Spinal cord (tissue), 10 donors: Measurements from ENCODE around the gene TMEM132A. TPM values are rescaled to one million over a fixed set of nuclear protein-coding genes. Genes with fewer than 3 reads are reported as not detected.

Experiments used
- DNase-seq, 6 donors: peaks; one replicate each; pipeline versions ENCODE4 v3.0.0 to v3.0.0-alpha.2; 2013 to 2015; ENCODE audit warnings: low spot score in 6 of 6, low read depth in 4 of 6
- H3K27ac ChIP-seq: one replicate; pipeline ENCODE4 v1.5.1; 2013; ENCODE audit warnings: low read depth, low read length, control low read depth
- H3K27me3 ChIP-seq: one replicate; pipeline ENCODE4 v1.6.1; 2013; ENCODE audit warnings: low read length; ENCODE audit not compliant: control insufficient read depth, insufficient read depth
- H3K36me3 ChIP-seq: one replicate; pipeline ENCODE4 v1.6.1; 2013; ENCODE audit warnings: low read length; ENCODE audit not compliant: control insufficient read depth, insufficient read depth
- H3K4me1 ChIP-seq: one replicate; pipeline ENCODE4 v1.6.1; 2013; ENCODE audit warnings: low read length; ENCODE audit not compliant: control insufficient read depth, insufficient read depth
- H3K4me3 ChIP-seq: one replicate; pipeline ENCODE4 v1.5.1; 2013; ENCODE audit warnings: low read depth, low read length, control low read depth
- H3K9me3 ChIP-seq: one replicate; pipeline ENCODE4 v1.6.1; 2013; ENCODE audit warnings: low read length; ENCODE audit not compliant: control insufficient read depth, insufficient read depth
- WGBS: methylation state at CpG from one replicate; pipeline ENCODE4 v1.1.5; 2013; ENCODE audit warnings: missing lambda C conversion rate; ENCODE audit not compliant: insufficient coverage; 5-methylcytosine and 5-hydroxymethylcytosine counted together
- polyA plus RNA-seq, 2 donors: library from polyadenylated mRNA; unstranded; fragments of 120-200 nt; gene quantifications; one replicate each; pipeline ENCODE4 v1.2.1, GENCODE V29; 2013; ENCODE audit not compliant: insufficient read length in 2 of 2
- total RNA-seq, 2 donors: library from RNA; depleted of rRNA in 1 of 2; stranded (reverse); fragments of 120-200 nt in 1 of 2; fragments of >200 nt in 1 of 2; gene quantifications; one replicate each; pipeline versions ENCODE4 v1.2.3 to v1.2.4, GENCODE V29; 2013 to 2014
- donor health status: healthy.

The TMEM132A gene
- total and polyA plus RNA-seq, 4 donors, result 59.0 to 222 (median 156) TPM

DNA sequence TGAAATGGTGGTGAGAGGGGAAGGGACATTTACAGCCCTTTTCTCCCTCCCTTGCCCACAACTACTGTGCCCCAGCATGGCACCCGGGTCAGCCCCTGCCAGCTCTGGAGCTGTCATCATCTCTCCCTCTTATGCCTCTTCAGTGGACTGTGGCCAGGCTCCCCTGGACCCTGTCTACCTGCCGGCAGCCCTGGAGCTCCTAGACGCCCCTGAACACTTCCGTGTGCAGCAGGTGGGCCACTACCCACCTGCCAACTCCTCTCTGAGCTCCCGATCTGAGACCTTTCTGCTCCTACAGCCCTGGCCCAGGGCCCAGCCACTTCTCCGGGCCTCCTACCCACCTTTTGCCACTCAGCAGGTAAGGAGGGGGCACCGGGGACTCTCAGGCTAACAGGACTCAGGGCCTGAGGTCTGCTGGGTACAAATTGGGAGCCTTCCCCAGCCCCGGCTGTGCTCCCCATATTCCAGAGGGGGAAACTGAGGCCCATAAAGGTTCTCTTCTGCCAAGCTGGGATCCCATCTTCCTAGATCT, 2.9 kb downstream of the TMEM132A start:
- 84% methylated on average over 7 of the region's 8 CpGs for WGBS
- H3K9me3 ChIP-seq, result no peaks in the 10 kb centered on the region

DNA sequence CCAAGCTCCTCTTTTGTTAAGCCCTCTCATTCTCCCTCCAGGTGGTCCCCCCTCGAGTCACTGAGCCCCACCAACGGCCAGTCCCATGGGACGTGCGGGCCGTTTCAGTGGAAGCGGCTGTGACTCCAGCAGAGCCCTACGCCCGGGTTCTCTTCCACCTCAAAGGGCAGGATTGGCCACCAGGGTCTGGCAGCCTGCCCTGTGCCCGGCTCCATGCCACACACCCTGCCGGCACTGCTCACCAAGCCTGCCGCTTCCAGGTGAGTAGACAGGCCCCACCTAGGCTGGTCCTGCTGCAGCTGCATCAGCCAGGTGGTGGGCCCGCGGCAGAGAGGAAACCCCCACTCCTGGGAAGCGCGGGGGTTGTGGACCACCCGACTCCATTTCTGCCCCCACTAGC, 3.3 kb downstream of the TMEM132A start:
- H3K27ac ChIP-seq, result no peak overlapping the region
- H3K27me3 ChIP-seq, result peaks cover 2% of the 10 kb centered on the region
- peaks cover 54% of the 10 kb centered on the region for H3K4me1 ChIP-seq
- H3K9me3 ChIP-seq, result no peaks in the 10 kb centered on the region
- no peak overlapping the region for H3K4me3 ChIP-seq
- peaks cover 65% of the 10 kb centered on the region for H3K36me3 ChIP-seq
- no peak for DNase-seq
- 76% methylated on average over 11 of the region's 16 CpGs for WGBS

More for the DNA sequence above, 2.9 kb downstream of the TMEM132A start:
- Histone ChIP-seq H3K27ac (no peak overlapping the region), H3K4me1 (peaks cover 54% of the 10 kb centered on the region), H3K36me3 (peaks cover 67% of the 10 kb centered on the region), H3K4me3 (no peak overlapping the region), H3K27me3 (peaks cover 2% of the 10 kb centered on the region)
- no peak for DNase-seq

DNA sequence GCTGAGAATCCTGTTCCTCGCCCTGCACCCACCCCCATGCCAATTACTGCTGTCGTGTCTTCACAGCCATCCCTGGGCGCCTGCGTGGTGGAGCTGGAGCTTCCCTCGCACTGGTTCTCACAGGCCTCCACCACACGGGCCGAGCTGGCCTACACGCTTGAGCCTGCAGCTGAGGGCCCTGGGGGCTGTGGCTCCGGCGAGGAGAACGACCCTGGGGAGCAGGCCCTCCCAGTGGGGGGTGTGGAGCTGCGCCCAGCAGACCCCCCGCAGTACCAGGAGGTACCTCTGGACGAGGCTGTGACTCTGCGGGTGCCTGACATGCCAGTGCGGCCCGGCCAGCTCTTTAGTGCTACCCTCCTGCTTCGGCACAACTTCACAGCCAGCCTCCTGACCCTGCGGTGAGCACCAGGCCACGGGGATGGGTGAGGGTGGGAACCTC, 4.3 kb downstream of the TMEM132A start:
- peaks cover 2% of the 10 kb centered on the region for H3K27me3 ChIP-seq
- no peak overlapping the region for H3K27ac ChIP-seq
- WGBS, result 96% methylated on average over 18 of the region's 20 CpGs
- H3K9me3 ChIP-seq, result no peaks in the 10 kb centered on the region
- peaks cover 48% of the 10 kb centered on the region for H3K4me1 ChIP-seq
- peaks cover 70% of the 10 kb centered on the region for H3K36me3 ChIP-seq
- no peak for DNase-seq
- no peak overlapping the region for H3K4me3 ChIP-seq

DNA sequence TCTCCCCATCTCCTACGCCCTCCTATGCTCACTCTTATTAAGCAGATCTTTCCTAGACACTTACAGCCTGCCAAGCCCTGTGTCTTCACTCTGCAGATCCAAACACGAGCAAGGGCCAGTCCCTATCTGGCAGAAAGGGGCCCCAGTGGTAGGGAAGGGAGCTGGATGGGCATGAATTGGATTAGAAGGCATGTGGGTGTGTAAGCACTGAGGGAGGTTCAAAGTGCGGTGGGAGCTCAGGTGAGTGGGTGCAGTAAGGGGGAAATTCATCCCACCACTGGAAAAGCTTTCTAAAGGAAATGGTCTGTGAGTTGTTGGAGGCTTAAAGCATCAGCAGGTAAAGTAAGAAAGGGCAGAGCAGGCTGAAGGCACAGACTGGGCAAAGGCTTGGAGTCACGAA, 5.5 kb downstream of the TMEM132A start:
- Histone ChIP-seq H3K4me3 (no peak overlapping the region), H3K4me1 (peaks cover 39% of the 10 kb centered on the region), H3K36me3 (peaks cover 79% of the 10 kb centered on the region), H3K27me3 (peaks cover under 1% of the 10 kb centered on the region), H3K9me3 (no peaks in the 10 kb centered on the region), H3K27ac (no peak overlapping the region)
- no peak for DNase-seq
- WGBS, result 87% methylated on average over 3 of the region's 4 CpGs

DNA sequence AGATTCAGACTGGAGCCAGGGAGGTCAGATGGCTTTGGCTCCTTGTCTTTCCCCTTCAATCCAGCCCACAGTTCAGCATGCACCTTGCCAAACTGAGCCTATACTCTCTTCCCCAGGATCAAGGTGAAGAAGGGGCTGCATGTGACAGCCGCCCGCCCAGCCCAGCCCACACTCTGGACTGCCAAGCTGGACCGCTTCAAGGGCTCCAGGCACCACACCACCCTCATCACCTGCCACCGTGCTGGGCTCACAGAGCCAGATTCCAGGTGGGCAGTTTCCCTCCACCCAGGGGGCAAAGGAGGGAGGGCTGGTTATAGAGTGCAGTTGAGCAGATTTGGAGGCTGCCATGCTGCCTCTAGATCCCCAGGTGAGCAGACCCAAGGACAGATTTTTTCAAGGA, 6.1 kb downstream of the TMEM132A start:
- no peak for DNase-seq
- Histone ChIP-seq H3K27ac (no peak overlapping the region), H3K4me3 (no peak overlapping the region), H3K9me3 (no peaks in the 10 kb centered on the region), H3K27me3 (no peaks in the 10 kb centered on the region), H3K36me3 (peaks cover 85% of the 10 kb centered on the region), H3K4me1 (peaks cover 32% of the 10 kb centered on the region)
- 100% methylated on average over 2 of the region's 4 CpGs for WGBS

DNA sequence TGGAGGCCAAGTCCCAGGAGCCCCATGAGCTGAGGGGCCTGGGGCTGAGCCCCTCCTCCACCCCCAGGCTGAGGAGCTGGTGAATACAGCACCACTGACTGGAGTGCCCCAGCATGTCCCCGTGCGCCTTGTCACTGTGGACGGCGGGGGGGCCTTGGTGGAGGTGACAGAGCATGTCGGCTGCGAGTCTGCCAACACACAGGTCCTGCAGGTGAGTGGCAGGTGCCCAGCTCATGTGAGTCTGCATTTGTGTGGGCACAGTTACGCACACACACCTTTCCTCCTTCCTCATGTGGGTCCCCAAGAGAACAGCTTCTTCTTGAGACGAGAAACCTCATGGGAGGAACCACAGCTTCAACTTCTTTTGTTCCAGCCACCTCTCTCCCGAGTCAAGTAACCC, 7.7 kb downstream of the TMEM132A start:
- 75% methylated on average over 9 of the region's 9 CpGs for WGBS
- no peak for DNase-seq
- peaks cover 95% of the 10 kb centered on the region for H3K36me3 ChIP-seq

DNA sequence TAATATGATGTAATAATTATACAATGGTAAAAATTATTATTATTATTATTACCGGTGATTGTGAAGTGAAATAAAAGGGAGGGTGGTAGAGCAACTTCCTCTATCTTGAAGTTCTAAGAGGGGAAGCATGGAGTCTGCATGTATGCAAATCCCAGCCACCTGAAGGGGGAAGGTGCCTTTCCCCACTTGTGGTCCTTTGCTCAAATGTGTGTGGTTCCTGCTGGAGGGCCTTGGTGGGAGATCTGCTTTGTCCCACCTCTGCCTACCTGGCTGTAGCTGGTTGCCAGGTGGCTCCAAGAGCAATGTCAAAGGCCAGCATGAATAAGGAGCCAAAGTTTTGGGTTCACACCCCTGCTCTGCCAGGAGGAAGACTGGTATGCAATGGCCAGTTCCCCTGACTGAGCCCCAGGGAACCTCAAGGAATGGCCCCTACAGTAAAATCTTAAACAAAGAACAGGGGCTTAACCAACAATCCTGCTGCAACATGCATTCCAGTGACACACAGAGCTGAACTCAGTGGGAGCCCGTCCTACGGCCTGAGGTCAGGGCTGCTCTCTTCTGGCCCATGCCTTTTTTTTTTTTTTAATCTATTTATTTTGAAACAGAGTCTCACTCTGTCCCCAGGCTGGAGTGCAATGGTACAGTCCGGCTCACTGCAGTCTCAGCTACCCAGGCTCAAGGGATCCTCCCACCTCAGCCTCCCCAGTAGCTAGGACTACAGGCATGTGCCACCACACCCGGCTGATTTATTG, 8.5 kb downstream of the TMEM132A start:
- Histone ChIP-seq H3K4me3 (no peak overlapping the region), H3K27me3 (no peaks in the 10 kb centered on the region), H3K4me1 (peaks cover 17% of the 10 kb centered on the region), H3K27ac (no peak overlapping the region), H3K36me3 (peaks cover 95% of the 10 kb centered on the region), H3K9me3 (no peaks in the 10 kb centered on the region)
- no peak for DNase-seq
- WGBS, result 54% methylated on average over 2 of the region's 5 CpGs

More for the DNA sequence above, 7.7 kb downstream of the TMEM132A start:
- Histone ChIP-seq H3K4me3 (no peak overlapping the region), H3K9me3 (no peaks in the 10 kb centered on the region), H3K27ac (no peak overlapping the region), H3K4me1 (peaks cover 21% of the 10 kb centered on the region), H3K27me3 (no peaks in the 10 kb centered on the region)

DNA sequence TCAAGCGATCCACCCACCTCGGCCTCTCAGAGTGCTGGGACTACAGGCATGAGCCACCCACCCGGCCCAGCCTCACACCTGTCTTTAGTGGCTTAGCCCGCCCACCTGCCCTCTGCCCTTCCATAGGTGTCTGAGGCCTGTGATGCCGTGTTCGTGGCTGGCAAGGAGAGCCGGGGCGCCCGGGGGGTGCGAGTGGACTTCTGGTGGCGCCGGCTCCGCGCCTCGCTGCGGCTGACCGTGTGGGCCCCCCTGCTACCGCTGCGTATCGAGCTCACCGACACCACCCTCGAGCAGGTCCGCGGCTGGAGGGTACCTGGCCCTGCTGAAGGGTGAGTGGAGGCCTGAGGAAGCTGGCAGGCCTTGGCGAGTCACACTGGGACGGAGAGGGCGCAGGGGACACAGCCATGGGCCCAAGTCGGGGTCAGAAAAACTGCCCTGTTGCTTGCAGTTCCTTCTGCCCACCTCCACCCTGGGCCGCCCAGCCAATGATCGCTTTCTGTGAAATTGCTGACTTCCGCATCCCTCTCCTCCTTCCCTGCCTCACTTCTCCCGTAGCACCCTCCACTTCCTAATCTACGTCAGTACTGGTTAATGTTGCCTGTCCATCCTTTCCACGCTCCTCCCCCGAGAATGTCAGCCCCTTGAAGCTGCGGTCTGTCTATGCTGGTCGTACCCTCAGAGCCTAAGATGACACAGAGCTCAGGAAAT, 9.3 kb downstream of the TMEM132A start:
- peaks cover 92% of the 10 kb centered on the region for H3K36me3 ChIP-seq
- peaks cover 16% of the 10 kb centered on the region for H3K4me1 ChIP-seq
- WGBS, result 94% methylated on average over 37 of the region's 37 CpGs
- no peaks in the 10 kb centered on the region for H3K27me3 ChIP-seq
- no peak overlapping the region for H3K4me3 ChIP-seq
- no peak for DNase-seq
- H3K27ac ChIP-seq, result no peak overlapping the region
- no peaks in the 10 kb centered on the region for H3K9me3 ChIP-seq

DNA sequence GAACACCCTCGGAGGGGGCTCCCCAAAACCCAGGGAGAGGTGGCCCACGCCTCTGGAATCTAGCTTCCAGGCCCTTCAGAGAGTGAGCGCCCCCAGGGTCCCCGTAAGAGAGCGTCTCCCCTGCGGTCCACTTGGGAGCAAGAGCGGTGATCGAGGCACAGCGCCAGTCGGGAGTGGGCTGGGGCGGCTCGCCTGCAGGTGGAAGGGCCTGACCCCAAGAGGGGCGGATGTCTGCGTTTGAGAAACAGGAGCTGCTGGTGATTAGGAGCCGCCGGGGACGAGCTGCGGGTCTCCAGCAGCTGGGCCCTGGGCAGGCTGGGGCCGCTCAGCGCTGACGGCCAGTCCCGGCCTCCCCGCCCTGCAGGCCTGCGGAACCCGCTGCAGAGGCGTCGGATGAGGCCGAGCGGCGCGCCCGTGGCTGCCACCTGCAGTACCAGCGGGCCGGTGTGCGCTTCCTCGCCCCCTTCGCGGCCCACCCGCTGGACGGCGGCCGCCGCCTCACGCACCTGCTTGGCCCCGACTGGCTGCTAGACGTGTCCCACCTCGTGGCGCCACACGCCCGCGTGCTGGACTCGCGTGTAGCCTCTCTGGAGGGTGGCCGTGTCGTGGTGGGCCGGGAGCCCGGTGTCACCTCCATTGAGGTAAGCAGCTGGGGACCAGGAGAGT, 10.0 kb downstream of the TMEM132A start:
- H3K9me3 ChIP-seq, result no peaks in the 10 kb centered on the region
- no peak overlapping the region for H3K27ac ChIP-seq
- peaks cover 17% of the 10 kb centered on the region for H3K4me1 ChIP-seq
- 94% methylated on average over 55 of the region's 57 CpGs for WGBS
- peaks cover 85% of the 10 kb centered on the region for H3K36me3 ChIP-seq
- H3K4me3 ChIP-seq, result no peak overlapping the region
- no peaks in the 10 kb centered on the region for H3K27me3 ChIP-seq
- DNase-seq, result no peak
